Adrenal gland (tissue), 12 donors: ENCODE results near the gene TMEM37. TPM values are rescaled to one million over a fixed set of nuclear protein-coding genes. Genes with fewer than 3 reads are reported as not detected.

ENCODE experiments used
- DNase-seq, 7 donors: peaks; one replicate each; pipeline ENCODE4 v3.0.0-alpha.2; 2019 to 2020
- H3K27ac ChIP-seq, 5 donors: fragments of 200-600 bp; sonication (generic) in 4 of 5; 1 replicate in 3 of 5; 2 replicates in 2 of 5; pipeline versions ENCODE4 v1.5.1 to v1.8.0; 2016 to 2020; ENCODE audit warnings: mild to moderate bottlenecking in 1 of 5
- H3K27me3 ChIP-seq: fragments of 200-600 bp; 2 replicates; pipeline ENCODE4 v1.8.0; 2021
- H3K36me3 ChIP-seq, 2 donors: fragments of 200-600 bp; replicated peaks in 1 of 2; 1 replicate in 1 of 2; 2 replicates in 1 of 2; pipeline versions ENCODE4 v1.5.1 to v1.8.0; 2018 to 2022
- H3K4me1 ChIP-seq, 2 donors: fragments of 200-600 bp; replicated peaks in 1 of 2; 1 replicate in 1 of 2; 2 replicates in 1 of 2; pipeline versions ENCODE4 v1.5.1 to v1.8.0; 2018 to 2021
- H3K4me3 ChIP-seq, 4 donors: fragments of 200-600 bp; sonication (generic) in 3 of 4; one replicate each; pipeline ENCODE4 v1.5.1; 2016 to 2018
- H3K9me3 ChIP-seq, 3 donors: fragments of 200-600 bp; sonication (generic) in 1 of 3; replicated peaks in 1 of 3; 1 replicate in 2 of 3; 2 replicates in 1 of 3; pipeline versions ENCODE4 v1.5.1 to v1.8.0; 2016 to 2021
- CTCF ChIP-seq, 6 experiments: fragments of 450-650 bp in 4 of 6; fragments of 200-600 bp in 2 of 6; sonication (generic) in 1 of 6; IDR thresholded peaks; 1 replicate in 5 of 6; 2 replicates in 1 of 6; pipeline versions ENCODE4 v1.5.1 to v1.8.0; 2016 to 2021; ENCODE audit warnings: antibody characterized with exemption in 6 of 6, mild to moderate bottlenecking in 2 of 6, moderate library complexity in 1 of 6
- POLR2A ChIP-seq, 2 donors: fragments of 450-650 bp; IDR thresholded peaks; one replicate each; pipeline ENCODE4 v1.6.1; 2017; ENCODE audit warnings: antibody characterized with exemption in 2 of 2, mild to moderate bottlenecking in 2 of 2, moderate library complexity in 1 of 2
- WGBS, 4 donors: extraction: QIAGEN DNeasy Blood & Tissue Kit in 2 of 4; methylation state at CpG; one replicate each; pipeline versions ENCODE4 v1.1.5 to v1.1.7; 2013 to 2017; 5-methylcytosine and 5-hydroxymethylcytosine counted together
- intact Hi-C, 2 donors: fragments of 100-400 bp; cut with DNase I; formaldehyde crosslinking; loops; one replicate each; pipeline versions ENCODE4 v1.14.1 to v1.15.0; 2022 to 2023
- polyA plus RNA-seq, 3 donors: library from polyadenylated mRNA; stranded (reverse); fragments of 200-250 nt in 2 of 3; fragments of 350-450 nt in 1 of 3; fragmentation: Illumina TruSeq in 1 of 3; extraction: RNeasy Lipid Tissue Mini Kit (QIAGEN cat#74804) in 1 of 3; gene quantifications; one replicate each; pipeline ENCODE4 v1.2.3, GENCODE V29; 2013 to 2014
- total RNA-seq, 9 donors: library from RNA; depleted of rRNA in 4 of 9; stranded (reverse); fragments of >200 nt in 4 of 9; fragments of 120-200 nt in 1 of 9; fragmentation: NEBNext Ultra II Directional in 1 of 9; extraction: Animal tissue kit (Norgen Biotek cat#: 25700) in 1 of 9; gene quantifications; one replicate each; pipeline versions ENCODE4 v1.1.0 to v1.2.4, GENCODE V29; 2013 to 2023
- donor health status: healthy with polysubstance abuse.
- donor health status: Bipolar disorder and iron deficiency.
- donor health status: DM: yes; HTN: yes; CAD: no.
- donor health status: DM: no; HTN: no; CAD: no.
- donor health status: DM: no; HTN: no; CAD: no.
- donor health status: DM: yes; HTN: yes; CAD: no.

TMEM37 gene
- total and polyA plus RNA-seq, 12 donors, result 5.5 to 31.8 (median 14.7) TPM

- intact Hi-C loops, result loop anchor here (5.0 to 10.0 kb wide), 2 partner anchors 250 to 252 kb away; no protein-coding TSS in a partner anchor
- Histone ChIP-seq H3K4me3 (no peak overlapping the region), H3K36me3 (no peaks in the 10 kb centered on the region), H3K4me1 (peaks cover 0 to 10% of the 10 kb centered on the region in 2 donors), H3K27me3 (no peaks in the 10 kb centered on the region), H3K9me3 (no peaks in the 10 kb centered on the region), H3K27ac (no peak overlapping the region)
- DNase-seq, result no peak
- no peak for TF ChIP-seq POLR2A (IDR thresholded peaks at IDR 0.05)
- no peak for TF ChIP-seq CTCF (IDR thresholded peaks at IDR 0.05)
- WGBS, 4 donors, result 83 to 100% (median 88%) methylated on average over 2 of the region's 2 CpGs; no CpG with 5 or more reads in 1 of the 4 donors
Observed at GRCh38 chr2:119405151-119405550, 26.5 kb upstream of the TMEM37 start.

GRCh38 chr2:119407430-119408220, 24.0 kb upstream of the TMEM37 start:
- H3K27me3 ChIP-seq, result no peaks in the 10 kb centered on the region
- 70 to 76% (median 73%) methylated on average over 7 of the region's 7 CpGs for WGBS, 4 donors
- H3K9me3 ChIP-seq, result no peaks in the 10 kb centered on the region
- intact Hi-C loops, result loop anchor here (2.0 to 10.0 kb wide), 3 partner anchors 69 to 250 kb away; no protein-coding TSS in a partner anchor
- no peaks in the 10 kb centered on the region for H3K36me3 ChIP-seq
- H3K4me3 ChIP-seq, result no peak overlapping the region
- TF ChIP-seq CTCF (IDR thresholded peaks at IDR 0.05) (peak; percentile 72 to 97 (median 91)), POLR2A (IDR thresholded peaks at IDR 0.05) (no peak)
- peaks cover 0 to 7% of the 10 kb centered on the region in 2 donors for H3K4me1 ChIP-seq
- no peak overlapping the region for H3K27ac ChIP-seq
- DNase-seq, result peak; percentile 42 to 82 (median 59)

GRCh38 chr2:119408221-119408619, 23.4 kb upstream of the TMEM37 start:
- Histone ChIP-seq H3K4me1 (peaks cover 0 to 3% of the 10 kb centered on the region in 2 donors), H3K4me3 (no peak overlapping the region), H3K27ac (no peak overlapping the region), H3K36me3 (no peaks in the 10 kb centered on the region), H3K27me3 (no peaks in the 10 kb centered on the region), H3K9me3 (no peaks in the 10 kb centered on the region)
- WGBS, 4 donors, result 60 to 75% (median 62%) methylated on average over 3 to 5 of the region's 5 CpGs
- DNase-seq, result peak in 1 of 7 donors; percentile 43
- no peak for TF ChIP-seq POLR2A (IDR thresholded peaks at IDR 0.05)
- TF ChIP-seq CTCF (IDR thresholded peaks at IDR 0.05), result no peak
- intact Hi-C loops, result loop anchor here (5.0 to 10.0 kb wide), 2 partner anchors 247 to 249 kb away; no protein-coding TSS in a partner anchor

- H3K9me3 ChIP-seq, result no peaks in the 10 kb centered on the region
- intact Hi-C loops, result loop anchor here (5.0 to 10.0 kb wide), 2 partner anchors 245 to 248 kb away; no protein-coding TSS in a partner anchor
- WGBS, 4 donors, result 68 to 79% (median 77%) methylated on average over 4 of the region's 4 CpGs
- H3K4me3 ChIP-seq, result no peak overlapping the region
- H3K27me3 ChIP-seq, result no peaks in the 10 kb centered on the region
- TF ChIP-seq CTCF (IDR thresholded peaks at IDR 0.05), result no peak
- no peak for TF ChIP-seq POLR2A (IDR thresholded peaks at IDR 0.05)
- no peak for DNase-seq
- H3K27ac ChIP-seq, result no peak overlapping the region
- no peaks in the 10 kb centered on the region for H3K36me3 ChIP-seq
- H3K4me1 ChIP-seq, result peaks cover 0 to 3% of the 10 kb centered on the region in 2 donors
Observed at GRCh38 chr2:119409506-119409905, 22.1 kb upstream of the TMEM37 start.
